Kidney (tissue), 14 donors: Measurements from ENCODE around the gene GPBAR1. TPM values are rescaled to one million over a fixed set of nuclear protein-coding genes. Genes with fewer than 3 reads are reported as not detected.
A peak's percentile ranks its signal among the peaks of the same experiment; 100 is the strongest.

Experiments
- DNase-seq, 5 donors: peaks; one replicate each; pipeline ENCODE4 v3.0.0-alpha.2; 2013 to 2020
- FAIRE-seq: peaks from 2 replicates; lab custom pipeline; 2012; peaks lifted over from hg19 to GRCh38; lab: Jason Lieb, UNC
- H3K27ac ChIP-seq, 2 donors: one replicate each; pipeline ENCODE4 v1.7.0; 2013; ENCODE audit warnings: low read depth in 2 of 2, low read length in 2 of 2, inconsistent platforms in 1 of 2
- H3K27me3 ChIP-seq: one replicate; pipeline ENCODE4 v1.7.1; 2013; ENCODE audit warnings: low read length, inconsistent platforms; ENCODE audit not compliant: control insufficient read depth, insufficient read depth
- H3K36me3 ChIP-seq, 3 donors: one replicate each; pipeline versions ENCODE4 v1.7.0 to v1.7.1; 2013; ENCODE audit warnings: low read length in 3 of 3, control low read depth in 1 of 3, inconsistent platforms in 1 of 3; ENCODE audit not compliant: insufficient read depth in 3 of 3, control insufficient read depth in 2 of 3
- H3K4me1 ChIP-seq, 3 donors: one replicate each; pipeline versions ENCODE4 v1.7.0 to v1.7.1; 2013; ENCODE audit warnings: low read length in 3 of 3, inconsistent platforms in 1 of 3, low read depth in 1 of 3; ENCODE audit not compliant: control insufficient read depth in 2 of 3, insufficient read depth in 2 of 3
- H3K4me3 ChIP-seq, 3 donors: one replicate each; pipeline versions ENCODE4 v1.7.0 to v1.8.1; 2013; ENCODE audit warnings: low read length in 3 of 3, control low read depth in 1 of 3, inconsistent platforms in 1 of 3
- H3K9ac ChIP-seq, 3 donors: one replicate each; pipeline versions ENCODE4 v1.7.0 to v1.7.1; 2013; ENCODE audit warnings: low read length in 3 of 3, control low read depth in 1 of 3, inconsistent platforms in 1 of 3
- H3K9me3 ChIP-seq, 3 donors: one replicate each; pipeline versions ENCODE4 v1.7.0 to v1.7.1; 2013; ENCODE audit warnings: low read length in 3 of 3, control low read depth in 1 of 3, inconsistent platforms in 1 of 3; ENCODE audit not compliant: control insufficient read depth in 2 of 3, insufficient read depth in 1 of 3
- intact Hi-C: fragments of 100-400 bp; cut with DNase I; formaldehyde crosslinking; loops from one replicate; pipeline ENCODE4 v1.11.1; 2022
- polyA plus RNA-seq: library from polyadenylated mRNA; stranded (reverse); fragments of 350-450 nt; fragmentation: Illumina TruSeq; extraction: RNeasy Lipid Tissue Mini Kit (QIAGEN cat#74804); gene quantifications from one replicate; pipeline ENCODE4 v1.2.3, GENCODE V29; 2014; ENCODE audit warnings: low read depth, low replicate concordance; ENCODE audit not compliant: insufficient read depth
- total RNA-seq: library from RNA; stranded (reverse); fragmentation: NEBNext Ultra II Directional; extraction: Animal tissue kit (Norgen Biotek cat#: 25700); gene quantifications from one replicate; pipeline ENCODE4 v1.2.1, GENCODE V29; 2021
- TF ChIP-seq, protein P1 (sequence below): IDR thresholded peaks from 3 replicates; pipeline ENCODE4 v1.5.1; 2012; ENCODE audit warnings: mild to moderate bottlenecking, moderate library complexity, borderline replicate concordance; ENCODE audit not compliant: insufficient read depth; ENCODE audit errors: extremely low read depth
- donor health status: control.
- donor health status: control.
- donor health status: control.
- donor health status: control.
- donor health status: control.
- donor health status: DM: yes; HTN: yes; CAD: no.
- donor health status: Normal renal cell carcinoma (clear cell type).

GPBAR1 gene
- total and polyA plus RNA-seq, 2 donors from 2014 or later = 3.2 to 6.0 TPM

GRCh38 chr2:218263817-218264641 lies 3.2 kb downstream of the GPBAR1 start:
- peaks cover 0 to 23% (median 15%) of the 10 kb centered on the region in 3 donors for H3K4me1 ChIP-seq
- H3K9ac ChIP-seq = no peak overlapping the region
- FAIRE-seq (no peak), DNase-seq (no peak)
- TF ChIP-seq, protein P1, sequence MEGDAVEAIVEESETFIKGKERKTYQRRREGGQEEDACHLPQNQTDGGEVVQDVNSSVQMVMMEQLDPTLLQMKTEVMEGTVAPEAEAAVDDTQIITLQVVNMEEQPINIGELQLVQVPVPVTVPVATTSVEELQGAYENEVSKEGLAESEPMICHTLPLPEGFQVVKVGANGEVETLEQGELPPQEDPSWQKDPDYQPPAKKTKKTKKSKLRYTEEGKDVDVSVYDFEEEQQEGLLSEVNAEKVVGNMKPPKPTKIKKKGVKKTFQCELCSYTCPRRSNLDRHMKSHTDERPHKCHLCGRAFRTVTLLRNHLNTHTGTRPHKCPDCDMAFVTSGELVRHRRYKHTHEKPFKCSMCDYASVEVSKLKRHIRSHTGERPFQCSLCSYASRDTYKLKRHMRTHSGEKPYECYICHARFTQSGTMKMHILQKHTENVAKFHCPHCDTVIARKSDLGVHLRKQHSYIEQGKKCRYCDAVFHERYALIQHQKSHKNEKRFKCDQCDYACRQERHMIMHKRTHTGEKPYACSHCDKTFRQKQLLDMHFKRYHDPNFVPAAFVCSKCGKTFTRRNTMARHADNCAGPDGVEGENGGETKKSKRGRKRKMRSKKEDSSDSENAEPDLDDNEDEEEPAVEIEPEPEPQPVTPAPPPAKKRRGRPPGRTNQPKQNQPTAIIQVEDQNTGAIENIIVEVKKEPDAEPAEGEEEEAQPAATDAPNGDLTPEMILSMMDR = no peak
- no peaks in the 10 kb centered on the region for H3K9me3 ChIP-seq
- intact Hi-C loops = no loop called here
- H3K27ac ChIP-seq = peak overlapping the region in 1 of 2 donors; percentile 57
- no peaks in the 10 kb centered on the region for H3K27me3 ChIP-seq
- H3K36me3 ChIP-seq = peaks cover 0 to 39% (median 12%) of the 10 kb centered on the region in 3 donors
- no peak overlapping the region for H3K4me3 ChIP-seq

DNA sequence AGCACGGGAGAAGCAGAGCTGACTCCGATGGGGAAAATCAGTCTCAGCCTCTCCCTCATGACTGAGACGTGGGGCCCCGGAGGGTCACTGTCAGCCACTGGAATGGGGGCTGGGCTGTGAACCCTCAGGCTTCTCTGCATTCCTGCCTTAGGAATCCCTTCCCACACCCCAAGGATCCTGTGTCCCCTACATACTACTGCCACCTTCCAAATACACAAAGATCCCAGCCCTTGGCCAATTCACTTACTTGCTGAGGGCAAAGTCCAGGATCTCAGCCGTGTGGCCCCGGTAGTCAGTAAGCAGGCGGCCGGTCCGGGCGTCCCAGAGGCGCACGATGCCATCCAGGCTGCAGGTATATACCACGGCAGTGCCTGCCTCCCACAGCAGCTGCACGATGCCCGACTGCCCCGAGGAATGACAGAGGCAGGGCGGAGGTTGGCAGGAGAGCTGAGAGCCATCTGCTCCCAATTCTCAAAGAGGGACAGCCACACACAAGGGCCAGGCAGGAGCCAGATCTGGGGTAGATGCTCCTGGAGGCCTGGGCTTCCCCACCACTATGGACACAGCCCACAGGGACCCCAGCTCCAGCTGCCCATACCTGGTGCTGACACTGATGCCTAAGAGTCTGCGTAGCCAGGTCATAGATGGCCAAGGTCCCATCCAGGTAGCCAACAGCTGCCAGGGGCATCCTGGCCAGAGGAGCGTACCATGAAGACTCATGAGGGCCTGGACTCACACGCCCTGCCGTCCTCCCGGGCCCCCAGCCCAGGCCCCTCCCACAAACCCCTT lies 4.2 kb downstream of the GPBAR1 start:
- H3K27ac ChIP-seq = no peak overlapping the region
- TF ChIP-seq, protein P1 = no peak
- H3K27me3 ChIP-seq = no peaks in the 10 kb centered on the region
- FAIRE-seq (no peak), DNase-seq (peak in 2 of 5 donors; percentile 52 to 58)
- H3K36me3 ChIP-seq = peaks cover 0 to 39% (median 12%) of the 10 kb centered on the region in 3 donors
- intact Hi-C loops = no loop called here
- no peaks in the 10 kb centered on the region for H3K9me3 ChIP-seq
- no peak overlapping the region for H3K9ac ChIP-seq
- no peak overlapping the region for H3K4me3 ChIP-seq
- peaks cover 0 to 19% (median 15%) of the 10 kb centered on the region in 3 donors for H3K4me1 ChIP-seq

- no peaks in the 10 kb centered on the region for H3K9me3 ChIP-seq
- DNase-seq (peak in 1 of 5 donors; percentile 56), FAIRE-seq (no peak)
- intact Hi-C loops = no loop called here
- peaks cover 0 to 19% (median 11%) of the 10 kb centered on the region in 3 donors for H3K4me1 ChIP-seq
- no peak overlapping the region for H3K4me3 ChIP-seq
- TF ChIP-seq, protein P1 = no peak
- no peaks in the 10 kb centered on the region for H3K27me3 ChIP-seq
- H3K36me3 ChIP-seq = peaks cover 0 to 39% (median 12%) of the 10 kb centered on the region in 3 donors
- H3K27ac ChIP-seq = no peak overlapping the region
- H3K9ac ChIP-seq = no peak overlapping the region
These were observed 4.8 kb downstream of the GPBAR1 start for GRCh38 chr2:218265626-218266025.
